ENCODE measurements around the gene ITIH1. TPM values are rescaled to one million over a fixed set of nuclear protein-coding genes. Genes with fewer than 3 reads are reported as not detected.

Gene ITIH1
- total RNA-seq, 1 experiment from 2014 or later: not detected

GRCh38 chr3:52824037-52824436 lies 46.6 kb downstream of the ITIH1 start:
- no peaks in the 10 kb centered on the region for H3K79me2 ChIP-seq (ENCODE audit: insufficient read depth, low read length)
- no peak overlapping the region for H3K27ac ChIP-seq (ENCODE audit: insufficient read length, low read depth, low read length)
- H2AFZ ChIP-seq (ENCODE audit: low read length): no peak overlapping the region
- no peaks in the 10 kb centered on the region for H3K9me3 Mint-ChIP-seq
- no peak for DNase-seq
- H3K27me3 ChIP-seq (ENCODE audit: insufficient read depth, low read length): no peaks in the 10 kb centered on the region
- H3K23me2 ChIP-seq (ENCODE audit: insufficient read length, low read depth, low read length, poor library complexity, severe bottlenecking): no peaks in the 10 kb centered on the region
- no CpG with 5 or more reads among the region's 10 CpGs for WGBS (ENCODE audit: extremely low coverage, insufficient read length, low lambda C conversion rate)
- H3K14ac ChIP-seq (ENCODE audit: insufficient read depth, low read length): no peak overlapping the region; the same call in 1 of the 2 replicates
- no peak overlapping the region for H3K18ac ChIP-seq (ENCODE audit: insufficient read length, low read depth, low read length)
- no peak overlapping the region for H4K8ac ChIP-seq (replicated peaks; ENCODE audit: insufficient read length, low read depth, low read length)
- no peak overlapping the region for H3K23ac ChIP-seq (ENCODE audit: insufficient read length, low read depth, low read length)
- H3K27ac Mint-ChIP-seq: no peak overlapping the region
- no peak for TF ChIP-seq CTCF (conservative IDR thresholded peaks at IDR 0.05)
- H2BK12ac ChIP-seq (ENCODE audit: insufficient read length, low read depth, low read length): no peak overlapping the region
- no peak overlapping the region for H2BK120ac ChIP-seq (ENCODE audit: low read depth, low read length, poor library complexity, severe bottlenecking)
- no peak overlapping the region for H3K4me2 ChIP-seq (ENCODE audit: insufficient read depth, insufficient read length, low read length)
- H3K4me1 Mint-ChIP-seq: peaks cover 14 to 19% of the 10 kb centered on the region in 2 experiments
- H3K9ac ChIP-seq (ENCODE audit: extremely low read depth, insufficient read length, low read length): no peak overlapping the region
- H3K36me3 Mint-ChIP-seq (ENCODE audit: insufficient read depth in 1 of 3, low read depth in 3 of 3): no peaks in the 10 kb centered on the region; a peak in 2 of 7 replicates
- no peak overlapping the region for H2BK20ac ChIP-seq (ENCODE audit: low read depth, low read length, poor library complexity, severe bottlenecking)
- H3K4me3 Mint-ChIP-seq: no peak overlapping the region
- no peak overlapping the region for H4K5ac ChIP-seq (ENCODE audit: insufficient read length, low read depth, low read length)
- H2BK15ac ChIP-seq (ENCODE audit: low read depth, low read length): no peak overlapping the region
- H3K4ac ChIP-seq (ENCODE audit: low read depth, low read length): no peak overlapping the region
- H4K91ac ChIP-seq (ENCODE audit: insufficient read length, low read depth, low read length): no peak overlapping the region
- no peak overlapping the region for H2BK5ac ChIP-seq (ENCODE audit: insufficient read length, low read length)
- no peak overlapping the region for H2AK5ac ChIP-seq (ENCODE audit: insufficient read length, low read length)
- no peak overlapping the region for H3K56ac ChIP-seq (ENCODE audit: insufficient read length, low read depth, low read length)
- H3K79me1 ChIP-seq (ENCODE audit: insufficient read depth, low read depth, low read length, poor library complexity, severe bottlenecking): no peaks in the 10 kb centered on the region
- no peaks in the 10 kb centered on the region; the same call in 1 of the 2 replicates for H3K27me3 Mint-ChIP-seq (ENCODE audit: low read depth)
- H3K4me1 ChIP-seq (ENCODE audit: insufficient read depth, low read length): 0 out of 2 replicates have a peak, but pooled peaks cover 4% of the 10 kb centered on the region
- H3K9me3 ChIP-seq (ENCODE audit: control insufficient read depth, low read depth, low read length): no peaks in the 10 kb centered on the region
- no peaks in the 10 kb centered on the region for H4K20me1 ChIP-seq (ENCODE audit: control insufficient read depth, insufficient read depth, insufficient read length)
- H3T11ph ChIP-seq (ENCODE audit: low read length): no peak overlapping the region
